Measurements from ENCODE around the gene GABBR2. TPM values are rescaled to one million over a fixed set of nuclear protein-coding genes. Genes with fewer than 3 reads are reported as not detected.
"Not testable (repeated sequence)": the region's sequence is repeated elsewhere in the genome, so short reads cannot be mapped to it uniquely, and the experiment has no call there.

Gene GABBR2
- total RNA-seq, 6 experiments from 2014 or later: not detected

- DNase-seq (no peak), ATAC-seq (no peak)
- TF ChIP-seq CTCF (IDR thresholded peaks at IDR 0.05) (no peak), POLR2A (IDR thresholded peaks at IDR 0.05) (no peak)
- WGBS (ENCODE audit: insufficient coverage, low coverage, low lambda C conversion rate, missing lambda C conversion rate): 80% methylated on average over 1 of the region's 6 CpGs
- no peaks in the 10 kb centered on the region for H3K27me3 ChIP-seq
- H3K4me1 ChIP-seq: no peaks in the 10 kb centered on the region
- H3K4me3 ChIP-seq: no peak overlapping the region
- no peaks in the 10 kb centered on the region for H3K36me3 ChIP-seq
- intact Hi-C loops (cut with DNase I): no loop called here
- no peaks in the 10 kb centered on the region for H3K9me3 ChIP-seq
- H3K27ac ChIP-seq: no peak overlapping the region
Measured at GRCh38 chr9:98514841-98515240, 193.9 kb downstream of the GABBR2 start.

GRCh38 chr9:98508217-98508919 is 200.4 kb downstream of the GABBR2 start:
- WGBS (ENCODE audit: insufficient coverage, low coverage, low lambda C conversion rate, missing lambda C conversion rate): 78% methylated on average over 14 of the region's 25 CpGs
- intact Hi-C loops (cut with DNase I); H3K4me3 ChIP-seq; H3K4me1 ChIP-seq; H3K9me3 ChIP-seq; ATAC-seq; H3K36me3 ChIP-seq; H3K27me3 ChIP-seq; H3K27ac ChIP-seq; DNase-seq: not testable (repeated sequence)

- ATAC-seq: no peak
- Histone ChIP-seq H3K9me3 (no peaks in the 10 kb centered on the region), H3K27me3 (no peaks in the 10 kb centered on the region), H3K36me3 (no peaks in the 10 kb centered on the region), H3K27ac (no peak overlapping the region), H3K4me1 (no peaks in the 10 kb centered on the region), H3K4me3 (no peak overlapping the region)
- intact Hi-C loops (cut with DNase I): no loop called here
- no CpG with 5 or more reads among the region's 6 CpGs for WGBS (ENCODE audit: insufficient coverage, low coverage, low lambda C conversion rate, missing lambda C conversion rate)
- DNase-seq: no peak
- TF ChIP-seq POLR2A (IDR thresholded peaks at IDR 0.05) (no peak), CTCF (IDR thresholded peaks at IDR 0.05) (no peak)
Measured at GRCh38 chr9:98506422-98507054, 202.2 kb downstream of the GABBR2 start.

GRCh38 chr9:98504298-98505282 is 204.1 kb downstream of the GABBR2 start:
- Histone ChIP-seq H3K4me3 (no peak overlapping the region), H3K9me3 (no peaks in the 10 kb centered on the region), H3K36me3 (no peaks in the 10 kb centered on the region), H3K4me1 (no peaks in the 10 kb centered on the region), H3K27ac (no peak overlapping the region), H3K27me3 (no peaks in the 10 kb centered on the region)
- intact Hi-C loops (cut with DNase I): no loop called here
- ATAC-seq (no peak), DNase-seq (no peak)
- 85% methylated on average over 6 of the region's 9 CpGs for WGBS (ENCODE audit: insufficient coverage, low coverage, low lambda C conversion rate, missing lambda C conversion rate)
- TF ChIP-seq POLR2A (IDR thresholded peaks at IDR 0.05) (no peak), CTCF (IDR thresholded peaks at IDR 0.05) (no peak)

Data from right lobe of liver (tissue), 6 donors.